Stimulated activated CD4-positive, alpha-beta T cell treated with anti-CD3 and anti-CD28 coated beads, TNF-alpha, amount 100 ng/mL, for 4 hours (primary cell): ENCODE measurements around the gene ST8SIA2.
"Not testable (repeated sequence)": the region's sequence is repeated elsewhere in the genome, so short reads cannot be mapped to it uniquely, and the experiment has no call there.

Experiments used
- DNase-seq, 3 experiments: peaks; one replicate each; pipeline ENCODE4 v3.0.0-alpha.2; 2020; ENCODE audit warnings: low read depth in 3 of 3

Gene ST8SIA2

DNA sequence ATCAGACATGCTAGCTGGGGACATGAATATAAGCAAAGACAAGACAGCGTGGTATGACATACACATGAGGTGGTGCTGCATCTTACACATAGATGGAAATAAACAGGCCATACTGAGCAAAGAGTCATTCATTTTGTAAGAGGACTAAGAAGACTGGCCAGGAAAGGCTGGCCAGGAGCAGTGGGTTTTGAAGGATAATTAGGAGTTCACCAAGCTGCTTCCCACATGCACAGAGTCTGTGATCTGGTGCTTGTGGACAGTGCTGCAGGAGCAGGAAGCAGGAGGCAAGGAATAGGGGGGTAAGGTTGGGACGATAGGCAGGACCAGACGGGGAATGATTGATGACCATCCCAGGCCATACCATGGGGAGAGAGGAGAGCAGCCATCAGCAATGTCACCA lies 41.5 kb downstream of the ST8SIA2 start:
- DNase-seq = no peak

DNA sequence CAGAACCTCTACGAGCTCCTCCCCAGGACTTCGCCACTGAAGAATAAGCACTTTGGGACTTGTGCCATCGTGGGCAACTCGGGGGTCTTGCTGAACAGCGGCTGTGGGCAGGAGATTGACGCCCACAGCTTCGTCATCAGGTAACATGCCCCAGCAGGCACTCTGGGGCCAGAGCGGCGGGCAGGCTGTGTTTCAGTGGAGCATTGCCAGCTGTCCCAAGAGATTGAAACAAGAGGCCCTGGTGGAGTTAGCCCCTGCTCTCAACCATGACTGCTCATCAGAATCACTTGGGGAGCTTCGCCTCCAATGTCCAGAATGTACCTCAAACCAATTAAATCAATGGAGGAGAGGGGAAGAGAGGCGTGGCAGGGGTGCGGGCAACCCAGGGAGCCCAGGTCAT lies 44.8 kb downstream of the ST8SIA2 start:
- no peak for DNase-seq

DNA sequence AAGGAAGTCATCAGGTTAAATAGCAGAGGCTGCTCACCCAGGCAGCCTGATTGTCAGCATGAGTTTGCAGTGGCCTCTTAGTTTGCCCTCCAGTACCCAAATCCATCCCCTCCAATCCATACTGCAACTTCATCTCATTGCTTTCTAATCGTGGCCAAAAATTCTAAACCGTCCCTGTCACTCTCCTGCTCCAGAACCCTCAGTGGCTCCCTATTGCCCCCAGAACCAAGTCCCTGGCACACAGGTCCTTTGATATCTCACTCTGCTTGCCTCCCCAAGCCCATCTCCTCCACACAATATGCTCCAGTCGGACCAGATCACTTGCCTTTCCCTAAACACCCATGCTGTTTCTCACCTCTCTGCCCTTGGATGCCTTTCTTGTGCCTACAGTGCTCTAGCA lies 49.7 kb downstream of the ST8SIA2 start:
- DNase-seq = no peak

DNA sequence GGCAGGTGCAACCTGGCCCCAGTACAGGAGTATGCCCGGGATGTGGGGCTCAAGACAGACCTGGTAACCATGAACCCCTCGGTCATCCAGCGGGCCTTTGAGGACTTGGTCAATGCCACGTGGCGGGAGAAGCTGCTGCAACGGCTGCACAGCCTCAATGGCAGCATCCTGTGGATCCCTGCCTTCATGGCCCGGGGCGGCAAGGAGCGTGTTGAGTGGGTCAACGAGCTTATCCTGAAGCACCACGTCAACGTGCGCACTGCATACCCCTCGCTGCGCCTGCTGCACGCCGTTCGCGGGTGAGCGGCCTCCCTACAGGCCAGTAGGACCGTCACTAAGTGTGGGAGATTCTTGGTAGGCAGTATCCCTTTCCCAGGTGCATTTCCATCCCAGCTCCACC lies 51.0 kb downstream of the ST8SIA2 start:
- no peak for DNase-seq

DNA sequence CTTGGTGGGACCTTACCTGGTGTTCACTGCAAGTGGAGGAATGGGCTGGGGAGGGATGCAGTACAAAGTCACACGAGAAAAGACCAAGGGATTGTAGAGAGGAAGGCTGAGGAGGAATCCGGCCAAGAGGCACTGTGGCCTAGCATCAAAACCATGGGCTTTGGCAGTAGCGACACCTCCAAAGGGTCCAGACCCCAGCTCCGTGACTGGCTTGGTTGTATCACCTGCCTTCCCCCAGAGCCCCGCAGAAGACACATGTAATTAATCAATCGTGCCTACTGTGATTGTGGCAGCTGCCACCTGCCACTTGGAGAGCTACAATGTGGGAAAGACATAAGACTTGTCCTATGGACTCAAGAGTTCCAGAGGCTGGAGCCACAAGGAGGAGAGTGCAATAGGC lies 54.7 kb downstream of the ST8SIA2 start:
- no peak for DNase-seq

DNA sequence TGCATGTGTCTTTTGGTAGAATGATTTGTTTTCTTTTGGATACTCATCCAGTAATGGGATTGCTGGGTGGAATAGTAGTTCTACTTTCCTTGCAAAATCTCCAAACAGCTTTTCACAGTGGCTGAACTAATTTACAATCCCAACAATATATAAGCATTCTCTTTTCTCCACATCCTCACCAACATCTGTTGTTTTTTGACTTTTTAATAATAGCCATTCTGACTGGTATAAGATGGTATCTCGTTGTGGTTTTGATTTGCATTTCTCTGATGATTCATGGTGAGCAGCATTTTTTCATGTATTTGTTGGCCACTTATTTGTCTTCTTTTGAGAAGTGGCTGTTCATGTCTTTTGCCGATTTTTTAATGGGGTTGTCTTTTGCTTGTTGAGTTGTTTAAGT lies 55.8 kb downstream of the ST8SIA2 start:
- DNase-seq = no peak

DNA sequence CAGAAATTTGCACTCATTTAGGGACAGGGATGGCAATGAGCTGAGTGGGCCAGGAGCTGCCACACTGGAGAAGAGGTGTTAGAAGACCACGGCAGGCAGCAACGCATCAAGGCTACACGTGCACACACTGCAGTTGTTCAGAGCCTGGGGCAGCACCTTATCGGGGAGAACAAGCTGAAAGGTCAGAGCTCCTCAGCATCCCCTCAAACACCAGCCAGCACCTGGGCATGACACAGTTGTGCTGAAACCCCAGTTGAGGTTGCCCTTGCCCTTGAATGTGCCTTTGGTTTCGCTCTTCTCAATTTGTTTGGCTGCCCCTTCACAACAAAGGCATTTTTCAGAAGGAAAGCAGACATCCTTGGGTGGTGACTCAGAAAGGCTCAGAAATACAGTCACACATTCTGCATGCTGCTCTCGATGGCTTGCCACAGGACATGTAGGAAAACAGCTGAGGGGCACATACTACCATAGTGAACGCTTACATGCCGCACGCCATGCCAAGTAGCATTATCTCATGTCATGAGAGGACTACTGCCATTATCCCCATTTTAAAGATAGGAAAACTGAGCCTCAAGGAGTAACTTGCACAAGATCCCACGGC lies 57.6 kb downstream of the ST8SIA2 start:
- no peak for DNase-seq

DNA sequence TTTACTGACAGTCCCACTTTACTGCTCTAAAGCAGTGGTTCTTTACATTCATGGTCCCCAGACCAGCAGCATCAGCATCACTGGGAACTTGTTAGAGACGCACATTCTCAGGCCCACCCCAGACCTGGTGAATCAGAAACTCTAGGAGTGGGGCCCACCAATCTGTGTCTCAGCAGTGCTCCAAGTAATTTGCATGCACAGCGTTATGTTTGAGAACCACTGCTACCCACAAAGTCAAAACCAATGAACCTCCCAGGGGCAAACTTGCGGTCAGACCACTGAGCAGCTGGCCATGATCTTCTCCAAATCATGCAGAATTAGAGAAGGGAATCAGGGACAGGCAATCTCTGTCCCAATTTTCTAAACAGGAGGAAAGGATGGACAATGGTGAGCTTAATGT lies 58.5 kb downstream of the ST8SIA2 start:
- DNase-seq = no peak

DNA sequence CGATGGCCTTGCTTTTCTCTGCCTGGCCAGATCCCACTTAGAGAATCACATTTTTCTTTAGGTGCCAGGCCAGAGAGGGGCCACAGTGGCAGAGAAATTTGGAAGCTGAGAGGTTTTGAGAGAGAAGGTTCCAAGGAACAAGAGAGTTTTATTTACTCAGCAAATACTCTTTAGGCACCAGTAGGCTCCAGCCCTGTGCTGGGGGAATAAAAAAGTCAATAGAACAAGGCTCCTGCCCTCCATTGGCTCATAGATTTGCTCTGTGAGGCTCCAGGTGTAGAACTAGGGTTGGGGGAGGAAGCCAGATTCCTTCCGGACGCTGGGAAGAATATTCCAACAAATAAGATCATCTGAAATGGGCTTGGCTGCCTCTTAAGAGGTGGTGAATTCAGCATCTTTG lies 59.9 kb downstream of the ST8SIA2 start:
- DNase-seq = no peak

DNA sequence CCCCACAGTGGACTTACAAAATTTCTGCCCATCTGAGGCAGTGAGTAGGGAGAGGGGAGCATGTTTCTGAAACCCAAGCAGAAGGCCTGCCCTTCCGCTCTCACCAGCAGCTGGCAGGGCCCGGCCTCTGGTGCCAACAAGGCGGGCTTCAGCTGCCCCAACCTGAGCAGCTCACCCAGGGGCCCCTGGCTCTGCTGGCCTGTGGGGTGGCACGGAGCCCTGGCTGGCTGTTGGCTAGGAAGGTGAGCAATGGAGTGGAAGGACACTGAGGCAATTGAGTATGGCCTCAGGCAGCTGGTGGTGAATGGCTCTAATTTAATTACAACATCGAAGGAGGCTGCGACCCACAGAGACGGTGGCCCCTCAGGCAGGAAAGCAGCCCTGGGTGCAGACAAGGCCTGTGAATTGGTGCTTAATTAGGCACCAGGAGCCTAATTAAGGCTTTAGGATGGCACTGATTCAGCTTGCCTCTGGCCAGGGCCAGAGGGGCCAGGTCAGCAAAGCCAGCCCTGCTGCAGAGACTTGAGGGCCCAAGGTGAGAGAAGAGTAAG lies 60.9 kb downstream of the ST8SIA2 start:
- DNase-seq = no peak

DNA sequence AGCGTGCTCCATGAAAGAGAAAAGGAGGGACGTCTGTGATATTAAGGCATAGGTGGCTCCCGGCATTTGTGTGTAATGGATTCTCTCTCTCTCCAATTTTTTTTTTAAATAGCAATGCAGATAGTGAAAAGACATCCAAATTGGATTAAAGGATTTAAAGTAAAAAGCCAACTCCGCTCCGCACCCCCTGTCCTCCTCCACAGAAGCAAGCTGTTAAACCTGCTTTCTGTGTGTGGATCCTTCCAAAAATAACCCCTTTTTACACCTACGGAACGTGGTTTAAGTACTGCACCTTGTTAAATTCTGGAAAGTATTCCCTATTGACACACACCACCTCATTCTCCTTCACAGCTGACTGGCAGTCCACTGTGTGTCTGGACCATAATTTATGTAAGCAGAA lies 61.6 kb downstream of the ST8SIA2 start:
- DNase-seq = no peak

DNA sequence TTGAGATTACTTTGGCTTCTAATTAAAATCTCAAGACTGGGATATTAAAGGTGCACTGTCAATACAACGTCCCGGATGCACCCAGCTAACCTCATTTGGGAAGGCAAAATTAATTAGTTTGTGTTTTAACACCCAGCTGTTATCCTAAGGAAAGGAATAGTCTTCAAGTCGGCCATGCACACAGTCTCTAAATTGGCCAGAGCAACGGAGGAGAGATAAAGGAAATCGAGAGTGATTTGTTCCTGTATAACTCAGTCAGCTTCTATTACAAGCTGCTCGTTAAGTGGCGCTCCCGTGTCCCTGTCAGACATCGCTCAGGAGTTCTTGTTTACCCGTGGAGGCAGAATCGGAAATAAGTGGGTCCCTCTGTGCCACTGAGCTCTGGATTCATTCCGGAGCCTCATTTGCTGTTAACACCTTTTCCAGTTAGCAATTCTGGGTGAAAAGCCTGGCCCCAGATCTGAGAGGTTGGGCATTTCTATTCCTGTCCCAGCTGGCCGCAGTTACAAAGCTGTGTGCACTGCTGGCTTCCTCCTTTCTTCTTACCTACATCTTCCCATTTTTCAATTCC lies 63.9 kb downstream of the ST8SIA2 start:
- DNase-seq = no peak

DNA sequence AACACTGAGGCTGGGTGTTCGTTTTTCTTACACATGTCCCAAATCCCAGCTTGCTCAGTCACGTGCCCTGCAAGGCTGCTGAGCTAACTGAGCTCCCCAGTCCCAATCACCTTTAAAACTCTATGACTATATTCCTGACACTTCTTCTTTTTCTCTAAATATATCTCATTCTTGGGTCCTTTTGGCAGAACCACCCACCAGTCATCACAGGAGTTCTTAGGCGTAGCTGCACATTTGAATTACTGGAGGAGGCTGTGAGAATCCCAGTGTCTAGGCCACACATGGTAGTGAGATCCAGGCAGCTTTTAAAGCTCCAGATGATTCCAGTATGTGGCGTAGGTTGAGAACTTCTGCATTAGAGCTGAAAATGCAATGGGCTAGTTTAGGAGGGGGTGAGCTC lies 66.3 kb downstream of the ST8SIA2 start:
- DNase-seq = no peak

DNA sequence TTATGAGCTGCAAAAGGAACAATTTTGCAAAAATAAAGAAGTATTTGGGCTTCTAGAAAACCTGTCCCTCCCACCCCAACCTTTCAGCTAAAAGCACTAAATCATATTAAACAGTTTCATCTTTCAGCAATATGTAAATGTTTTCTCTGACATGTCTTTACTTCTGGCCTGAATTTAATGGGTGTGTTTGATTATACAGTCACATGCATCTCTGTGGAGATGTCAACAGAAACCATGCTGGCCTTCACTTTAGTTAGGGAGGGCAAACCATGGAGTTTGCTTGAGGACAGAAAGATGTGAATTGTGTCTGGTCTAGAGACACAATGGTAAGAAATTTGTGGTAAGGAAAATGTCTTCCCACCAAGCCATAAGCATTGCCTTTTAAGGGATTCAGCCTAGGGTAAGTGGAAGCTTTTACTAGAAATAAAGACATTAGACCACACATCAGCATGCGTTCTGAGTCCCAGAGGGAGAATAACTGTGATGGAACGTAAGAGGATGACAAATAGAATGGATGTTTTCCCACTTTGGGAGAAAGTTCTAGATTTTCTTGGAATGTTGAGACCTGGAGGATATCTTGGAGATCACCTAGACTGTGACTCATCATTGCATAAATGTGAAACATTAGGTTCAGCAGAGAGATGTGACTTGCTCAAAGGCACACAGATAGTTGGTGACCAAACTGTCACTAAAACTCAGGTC lies 68.9 kb downstream of the ST8SIA2 start:
- DNase-seq = no peak

DNA sequence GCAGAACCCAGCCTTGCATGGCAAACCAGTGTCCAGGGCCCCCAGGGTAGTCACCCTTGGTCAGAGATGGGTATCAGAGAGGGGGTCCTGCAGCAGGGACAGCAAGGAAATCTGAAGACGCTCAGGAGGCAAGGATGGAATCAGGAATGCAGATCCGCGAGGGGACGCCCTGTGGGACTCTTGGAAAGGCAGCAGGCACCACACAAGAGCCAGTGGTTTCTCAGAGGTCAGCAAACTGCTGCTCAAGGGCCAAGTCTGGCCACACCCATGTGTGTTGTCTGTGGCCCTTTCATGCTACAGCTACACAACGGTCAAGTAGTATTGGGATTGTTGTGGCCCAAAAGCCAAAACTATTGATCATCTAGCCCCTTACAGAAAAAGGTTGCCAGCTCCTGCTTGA lies 69.7 kb downstream of the ST8SIA2 start:
- no peak for DNase-seq

DNA sequence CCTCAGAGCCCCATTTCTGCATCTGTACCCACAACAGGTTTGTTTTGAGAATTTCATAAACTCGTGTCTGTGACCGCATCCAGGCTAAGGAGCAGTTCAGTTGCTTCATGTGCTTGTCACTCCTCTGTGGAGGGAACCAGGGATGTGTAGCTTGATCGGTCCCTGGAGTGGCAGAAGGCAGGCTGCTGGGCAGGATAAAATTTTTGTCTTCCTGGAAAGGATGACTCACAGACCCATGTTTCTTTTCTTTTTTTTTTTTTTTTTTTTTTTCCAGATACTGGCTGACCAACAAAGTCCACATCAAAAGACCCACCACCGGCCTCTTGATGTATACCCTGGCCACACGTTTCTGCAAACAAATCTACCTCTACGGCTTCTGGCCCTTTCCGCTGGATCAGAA lies 70.1 kb downstream of the ST8SIA2 start:
- DNase-seq = no peak

DNA sequence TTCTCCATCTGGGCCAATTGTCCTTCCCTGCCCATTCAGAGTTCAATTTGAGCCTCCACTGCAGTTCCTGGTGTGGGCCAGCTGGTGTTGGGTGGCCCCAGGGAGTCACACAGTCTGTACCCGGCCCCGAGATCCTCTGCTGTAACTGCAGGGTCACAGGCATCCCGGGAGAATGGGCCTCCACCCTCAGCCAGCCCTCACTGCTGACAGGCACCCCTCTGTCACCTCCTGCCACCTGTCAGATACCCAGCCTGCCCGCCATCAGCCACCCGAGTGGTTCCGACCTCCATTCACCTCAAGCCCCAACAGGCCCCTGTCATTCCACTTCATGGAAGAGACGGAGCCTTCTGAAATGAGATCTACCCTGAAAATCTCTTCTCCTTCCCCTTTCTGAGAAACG lies 73.2 kb downstream of the ST8SIA2 start:
- no peak for DNase-seq

DNA sequence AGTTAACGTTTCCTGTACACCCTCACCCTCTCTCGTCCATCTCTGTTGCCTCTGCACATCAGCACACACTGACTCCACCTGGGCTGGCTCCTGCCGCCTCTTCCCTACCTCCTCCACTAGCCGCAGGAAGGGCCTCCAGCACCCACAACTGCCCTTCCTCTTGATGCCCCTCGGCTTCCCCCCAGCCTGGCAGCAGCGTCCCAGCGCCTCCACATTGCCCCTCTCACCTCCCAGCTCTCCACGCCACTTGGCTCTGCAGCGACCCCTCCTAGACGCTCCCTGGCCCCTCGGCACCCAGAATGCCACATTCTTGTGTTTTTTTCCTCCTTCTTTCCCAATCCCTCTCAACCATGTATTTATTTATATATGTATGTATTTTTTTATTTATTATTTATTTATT lies 73.6 kb downstream of the ST8SIA2 start:
- no peak for DNase-seq

DNA sequence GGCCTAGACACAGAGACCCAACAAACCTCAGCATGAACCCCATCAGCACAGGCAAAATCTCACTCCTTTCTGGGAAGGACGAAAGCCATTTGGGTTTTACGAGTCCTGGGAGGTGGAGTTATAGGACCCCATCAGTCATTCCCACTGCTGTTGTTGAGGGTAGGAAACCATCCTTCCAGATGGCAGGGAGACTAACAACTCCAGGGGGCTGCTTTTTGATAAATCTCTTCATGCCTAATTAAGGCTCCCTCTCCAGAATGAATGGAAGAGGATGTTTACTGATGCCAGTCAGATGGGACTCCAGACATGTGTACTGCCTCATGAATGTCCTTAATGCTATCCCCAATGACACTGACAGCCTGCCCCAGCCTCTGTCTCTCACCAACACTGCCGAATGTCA lies 75.3 kb downstream of the ST8SIA2 start:
- no peak for DNase-seq

DNA sequence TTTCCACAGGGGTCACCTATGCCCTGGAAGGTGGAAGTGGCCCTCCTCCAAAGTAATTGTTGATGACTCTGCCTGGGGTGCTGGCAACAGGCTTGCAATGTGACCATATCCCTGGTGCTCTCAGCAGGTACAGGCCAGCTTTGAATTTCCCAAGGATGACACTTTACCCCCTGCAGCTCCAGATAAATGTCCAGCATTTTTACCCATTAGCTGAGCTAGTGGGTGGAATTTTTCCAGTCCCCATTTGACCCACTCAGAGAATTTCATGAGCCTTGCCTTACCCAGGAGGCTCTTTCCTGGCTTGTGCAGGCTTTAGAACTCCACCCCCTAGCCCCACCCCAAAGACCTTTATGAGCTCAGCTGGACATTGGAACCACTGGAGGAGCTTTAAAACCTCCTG lies 77.6 kb downstream of the ST8SIA2 start:
- no peak for DNase-seq

DNA sequence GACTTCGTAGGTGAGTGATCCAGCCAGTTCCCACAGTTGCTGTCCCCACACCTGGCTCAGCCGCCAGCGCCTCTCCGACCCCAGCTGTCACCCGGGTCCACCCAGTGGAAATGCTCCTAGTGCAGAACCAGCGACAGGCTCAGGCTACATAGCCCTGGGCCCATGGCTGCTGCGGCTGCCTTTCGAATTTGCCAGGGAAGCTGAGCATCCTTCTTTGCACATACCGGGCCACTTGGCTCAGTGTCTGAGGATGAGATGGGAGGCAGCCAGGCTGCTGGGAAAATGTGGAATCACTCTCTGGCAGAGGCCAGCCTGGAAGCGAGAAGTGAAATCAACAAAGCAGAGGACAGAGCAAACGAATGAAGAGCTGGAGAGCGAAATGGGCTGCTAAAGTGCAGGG lies 80.1 kb downstream of the ST8SIA2 start:
- DNase-seq = no peak

DNA sequence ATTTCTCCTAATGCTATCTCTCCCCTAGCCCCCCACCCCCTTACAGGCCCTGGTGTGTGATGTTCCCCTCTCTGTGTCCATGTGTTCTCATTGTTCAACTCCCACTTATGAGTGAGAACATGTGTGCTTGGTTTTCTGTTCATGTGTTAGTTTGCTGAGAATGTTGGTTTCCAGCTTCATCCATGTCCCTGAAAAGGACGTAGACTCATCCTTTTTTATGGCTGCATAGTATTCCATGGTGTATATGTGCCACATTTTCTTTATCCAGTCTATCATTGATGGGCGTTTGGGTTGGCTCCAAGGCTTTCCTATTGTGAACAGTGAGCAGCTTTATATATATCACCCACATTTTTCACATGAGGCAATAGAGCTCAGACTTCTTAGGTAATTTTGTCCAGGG lies 86.0 kb downstream of the ST8SIA2 start:
- DNase-seq = not testable (repeated sequence)

DNA sequence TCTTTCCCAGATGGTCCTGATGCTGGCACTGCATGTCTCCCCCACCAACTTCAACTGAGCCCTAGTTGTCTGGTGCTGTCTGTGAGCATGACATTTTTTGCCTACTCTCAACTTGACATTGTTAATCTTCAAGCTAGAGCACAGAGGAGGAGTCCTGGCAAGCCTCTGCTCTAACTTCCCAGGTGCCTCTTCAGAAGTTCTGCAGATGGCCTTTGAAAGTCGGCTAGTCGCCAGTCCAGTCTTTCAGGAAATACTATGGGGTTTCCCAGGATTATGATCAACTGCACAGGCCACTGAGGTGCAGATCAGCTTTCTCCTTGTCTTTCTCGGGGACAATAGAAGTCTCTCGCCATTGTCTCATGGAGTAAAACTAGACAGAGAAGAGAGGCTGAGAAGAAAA lies 86.7 kb downstream of the ST8SIA2 start:
- DNase-seq = no peak
